GF-D8 (cell line): ENCODE data around the gene TMEM53.
"Not testable (repeated sequence)": the region's sequence is repeated elsewhere in the genome, so short reads cannot be mapped to it uniquely, and the experiment has no call there.

ENCODE experiments used
- DNase-seq: peaks from one replicate; lab custom pipeline; 2025; lab: John Stamatoyannopoulos, UW

The TMEM53 gene

DNA sequence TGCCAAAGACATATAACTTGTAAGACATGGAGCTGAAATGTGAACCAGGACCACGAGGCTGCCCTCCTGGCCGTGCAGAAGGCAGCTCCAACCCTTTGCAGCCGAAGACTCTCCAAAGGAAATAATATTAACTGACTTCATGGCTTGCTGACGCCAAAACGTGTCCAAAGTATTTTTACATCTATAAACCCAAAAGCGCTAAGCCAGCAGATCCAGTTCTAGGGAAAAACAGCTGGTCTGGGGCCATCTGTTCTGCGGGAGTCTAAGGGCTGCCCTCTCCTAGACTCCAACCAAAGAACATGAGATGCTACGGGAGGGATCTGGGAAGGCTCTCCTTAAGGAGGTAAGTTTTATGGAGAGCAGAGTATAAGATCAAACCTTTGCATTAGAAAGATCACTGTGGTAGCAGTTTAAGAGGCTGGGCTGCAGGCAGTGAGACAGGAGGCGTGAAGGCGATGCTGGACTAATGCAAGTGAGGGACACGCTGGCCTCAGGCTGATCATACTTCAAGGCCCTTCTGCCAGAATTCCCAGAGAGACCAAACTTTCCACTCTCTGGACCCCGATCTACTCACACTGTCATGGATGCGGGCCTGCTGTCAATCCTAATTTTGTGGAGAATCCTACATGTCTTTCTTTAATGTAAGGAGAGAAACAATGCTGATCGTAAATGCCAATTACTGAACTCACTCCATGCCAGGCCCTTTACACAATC lies 1.2 kb downstream of the TMEM53 start:
- DNase-seq, result no peak

GRCh38 chr1:44672254-44672955 lies 1.9 kb downstream of the TMEM53 start:
- DNase-seq, result peak; percentile 98

DNA sequence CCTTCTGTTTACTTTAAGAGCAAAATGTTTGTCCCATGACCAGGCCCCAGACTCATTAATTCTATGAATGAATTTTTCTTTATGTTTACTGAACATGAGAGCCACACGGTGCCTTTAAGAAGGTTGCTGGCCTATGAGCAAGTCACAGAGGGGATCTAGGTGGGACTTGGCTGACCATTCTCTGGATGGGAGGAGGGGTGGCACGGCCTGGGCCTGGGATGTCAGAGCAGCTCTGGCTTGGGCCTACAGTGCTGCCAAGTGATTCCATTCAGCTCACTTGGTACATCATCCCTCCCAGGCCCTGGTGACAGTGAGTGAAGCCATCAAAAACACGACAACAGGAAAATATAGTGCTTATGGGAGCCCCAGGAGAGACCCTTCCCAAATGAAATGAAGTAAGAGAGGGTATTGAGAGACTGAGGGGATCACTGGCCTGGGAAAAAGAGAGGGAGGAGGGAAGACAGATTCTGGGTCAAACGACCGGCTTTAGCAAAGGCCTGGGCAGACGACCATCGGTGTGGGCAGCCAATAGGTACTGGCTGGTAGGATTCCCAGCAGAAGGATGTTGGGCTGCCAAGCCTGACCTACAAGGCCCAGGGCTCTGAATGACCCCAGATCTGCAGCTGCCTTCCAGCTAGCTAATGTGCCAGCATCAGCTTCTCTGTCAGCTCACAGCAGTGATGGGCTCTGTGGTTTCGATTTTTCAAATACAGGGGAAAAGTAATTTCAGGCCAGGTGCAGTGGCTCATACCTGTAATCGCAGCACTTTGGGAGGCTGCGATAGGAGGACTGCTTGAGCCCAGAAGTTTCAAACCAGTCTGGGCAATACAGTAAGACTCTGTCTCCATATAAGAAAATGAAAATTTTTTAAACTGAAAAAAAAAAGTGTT lies 3.3 kb downstream of the TMEM53 start:
- no peak for DNase-seq

DNA sequence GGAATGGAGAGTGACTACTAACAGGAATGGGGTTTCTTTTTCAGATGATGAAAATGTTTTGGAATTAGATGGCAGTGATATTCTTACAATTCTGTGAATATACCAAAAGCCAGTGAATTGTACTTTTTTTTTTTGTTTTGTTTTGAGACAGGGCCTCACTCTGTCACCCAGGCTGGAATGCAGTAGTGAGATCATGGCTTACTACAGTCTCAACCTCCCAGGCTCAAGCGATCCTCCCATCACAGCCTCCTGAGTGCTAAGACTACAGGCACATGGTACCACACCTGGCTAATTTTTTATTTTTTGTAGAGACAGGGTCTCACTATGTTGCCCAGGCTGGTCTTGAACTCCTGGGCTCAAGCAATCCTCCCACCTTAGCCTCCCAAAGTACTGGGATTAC lies 7.6 kb downstream of the TMEM53 start:
- DNase-seq, result not testable (repeated sequence)

- no peak for DNase-seq
These were observed 9.4 kb downstream of the TMEM53 start for GRCh38 chr1:44664730-44665370.

DNA sequence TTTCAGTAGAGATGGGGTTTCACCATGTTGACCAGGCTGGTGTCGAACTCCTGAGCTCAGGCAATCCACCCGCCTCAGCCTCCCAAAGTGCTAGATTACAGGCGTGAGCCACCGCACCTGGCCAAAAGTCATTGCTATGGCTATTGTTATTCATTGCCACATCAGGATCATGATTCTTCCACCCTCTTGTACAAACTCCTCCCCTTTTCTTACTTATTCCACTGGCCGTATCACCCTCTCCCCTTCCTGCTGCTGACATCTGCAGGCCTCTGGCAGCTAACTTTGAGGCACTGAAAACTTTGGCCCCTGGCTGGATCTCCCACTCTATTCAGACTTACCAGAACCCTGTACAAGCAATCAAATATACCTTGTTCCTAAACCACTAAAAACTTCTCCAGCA lies 10.9 kb downstream of the TMEM53 start:
- no peak for DNase-seq

DNA sequence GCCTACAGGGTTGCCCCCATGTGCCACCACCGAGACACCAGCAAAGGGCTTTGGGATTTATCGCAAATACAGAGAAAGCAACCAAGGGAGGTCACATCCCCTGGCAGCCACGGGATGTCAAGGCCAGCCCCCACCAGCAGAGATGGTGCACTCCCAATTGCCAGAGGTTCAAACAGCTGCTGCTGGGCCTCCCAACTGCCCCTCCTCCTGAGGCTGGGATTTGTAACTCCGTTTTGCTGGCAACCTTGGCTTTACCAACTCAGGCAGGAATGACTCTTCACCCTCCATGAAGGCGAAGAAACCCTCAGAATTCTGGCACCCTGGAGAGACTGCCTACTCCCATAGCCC lies 11.6 kb downstream of the TMEM53 start:
- no peak for DNase-seq

DNA sequence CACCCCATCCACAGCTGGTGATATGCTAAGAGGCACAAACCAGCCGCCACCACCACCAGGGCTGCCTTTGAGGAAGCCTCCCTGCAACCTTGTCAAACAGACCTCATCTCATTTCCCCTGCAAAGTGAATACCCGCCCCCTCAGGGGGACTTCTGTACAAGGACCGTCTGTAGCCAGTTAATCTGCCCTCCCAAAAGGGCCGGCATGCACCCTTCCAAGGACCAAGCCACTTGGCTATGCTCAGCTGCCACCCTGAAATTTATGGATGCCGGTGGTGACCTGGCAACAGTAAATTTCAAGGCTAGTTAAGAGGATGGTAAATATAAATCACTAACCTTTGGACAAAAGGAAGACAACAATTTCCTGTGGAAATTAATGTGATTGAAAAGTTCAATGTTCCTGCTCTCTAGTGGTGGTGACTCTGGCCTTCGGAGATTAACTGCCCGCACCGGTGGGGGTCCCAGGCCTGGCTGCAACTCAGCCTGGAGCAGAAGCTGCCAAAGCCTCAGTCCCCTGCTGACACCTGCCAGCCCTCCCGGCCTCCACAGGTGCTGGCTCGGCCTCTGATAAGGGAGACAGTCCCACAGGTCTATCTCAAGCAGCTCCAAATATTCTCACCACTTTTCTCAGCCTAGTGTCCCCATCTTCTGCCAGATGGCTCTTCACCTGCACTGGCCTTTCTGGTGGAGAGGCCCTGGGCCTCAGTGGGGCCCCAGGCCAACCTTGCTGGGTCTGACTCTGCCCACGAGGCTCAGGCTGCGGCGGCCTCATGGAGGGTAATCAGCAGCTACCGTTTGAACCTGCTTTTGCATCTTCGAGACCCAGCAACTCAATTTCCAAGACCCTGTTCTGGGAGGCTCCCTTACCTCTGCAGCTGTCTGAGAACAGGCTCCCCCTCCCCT lies 12.2 kb downstream of the TMEM53 start:
- no peak for DNase-seq

DNA sequence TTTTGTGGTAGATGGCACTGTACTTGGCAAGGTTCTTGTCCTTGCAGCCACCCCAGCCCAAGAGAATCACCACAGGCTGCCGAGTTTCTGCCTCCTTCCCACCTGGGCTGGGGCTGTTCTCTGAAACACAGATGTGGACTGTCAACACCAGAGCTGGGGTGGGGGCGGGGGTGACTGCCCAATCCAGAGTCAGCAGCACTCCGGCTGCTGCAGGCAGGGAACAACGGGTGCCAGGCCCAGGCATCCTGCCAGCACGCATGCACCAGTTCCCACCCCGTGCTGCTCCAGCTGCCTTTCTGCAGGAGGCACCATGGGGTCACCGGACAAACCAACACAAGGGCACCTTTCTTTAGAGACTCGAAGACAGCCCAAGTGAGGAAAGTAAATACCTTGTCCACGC lies 14.1 kb downstream of the TMEM53 start:
- DNase-seq, result no peak

DNA sequence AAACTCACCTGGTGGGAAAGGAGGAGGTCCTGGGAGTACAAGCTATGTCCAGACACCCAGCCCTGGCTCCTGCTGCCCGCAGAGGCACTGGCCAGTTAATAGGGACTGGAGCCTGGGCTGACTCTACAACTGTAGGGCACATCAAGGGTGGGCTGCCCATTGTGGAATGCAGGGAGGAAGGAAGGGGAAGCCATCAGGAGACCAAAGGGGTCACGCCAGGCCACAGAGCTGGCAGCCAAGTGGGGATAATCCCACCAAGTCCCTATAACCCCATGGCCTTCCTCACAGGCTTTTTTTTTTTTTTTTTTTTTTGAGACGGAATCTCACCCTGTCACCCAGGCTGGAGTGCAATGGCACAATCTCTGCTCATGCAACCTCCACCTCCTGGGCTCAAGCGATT lies 14.7 kb downstream of the TMEM53 start:
- DNase-seq, result no peak

- DNase-seq, result no peak
These were observed 18.7 kb downstream of the TMEM53 start for GRCh38 chr1:44655609-44656008.

DNA sequence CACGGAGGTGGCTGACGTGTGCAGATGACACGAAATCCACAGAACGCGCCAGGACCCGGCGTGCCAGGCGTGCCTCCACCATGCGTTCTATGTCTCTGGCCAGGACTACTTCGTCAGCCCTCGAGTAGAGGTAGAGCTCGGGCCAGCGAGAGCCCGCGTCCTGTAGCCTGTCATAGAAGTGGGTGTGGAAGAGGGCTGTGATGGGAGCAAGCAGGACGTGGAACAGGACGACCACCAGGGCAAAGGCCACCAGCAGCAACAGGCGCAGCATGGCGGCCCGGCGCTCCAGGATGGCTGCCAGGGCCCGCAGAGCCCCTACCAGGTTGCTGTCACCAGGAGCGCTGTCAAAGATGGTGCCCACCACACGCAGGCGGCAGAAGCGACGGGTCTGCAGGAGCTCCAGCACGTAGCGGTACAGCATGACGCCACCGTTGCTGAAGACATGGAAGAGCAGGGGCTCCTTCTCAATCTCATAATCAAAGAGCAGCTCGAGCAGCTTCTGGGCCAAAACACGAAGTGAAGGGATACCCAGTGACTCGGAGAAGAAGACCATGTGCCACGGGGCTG lies 19.6 kb downstream of the TMEM53 start:
- DNase-seq, result no peak

- no peak for DNase-seq
These were observed 20.9 kb downstream of the TMEM53 start for GRCh38 chr1:44653107-44653964.

DNA sequence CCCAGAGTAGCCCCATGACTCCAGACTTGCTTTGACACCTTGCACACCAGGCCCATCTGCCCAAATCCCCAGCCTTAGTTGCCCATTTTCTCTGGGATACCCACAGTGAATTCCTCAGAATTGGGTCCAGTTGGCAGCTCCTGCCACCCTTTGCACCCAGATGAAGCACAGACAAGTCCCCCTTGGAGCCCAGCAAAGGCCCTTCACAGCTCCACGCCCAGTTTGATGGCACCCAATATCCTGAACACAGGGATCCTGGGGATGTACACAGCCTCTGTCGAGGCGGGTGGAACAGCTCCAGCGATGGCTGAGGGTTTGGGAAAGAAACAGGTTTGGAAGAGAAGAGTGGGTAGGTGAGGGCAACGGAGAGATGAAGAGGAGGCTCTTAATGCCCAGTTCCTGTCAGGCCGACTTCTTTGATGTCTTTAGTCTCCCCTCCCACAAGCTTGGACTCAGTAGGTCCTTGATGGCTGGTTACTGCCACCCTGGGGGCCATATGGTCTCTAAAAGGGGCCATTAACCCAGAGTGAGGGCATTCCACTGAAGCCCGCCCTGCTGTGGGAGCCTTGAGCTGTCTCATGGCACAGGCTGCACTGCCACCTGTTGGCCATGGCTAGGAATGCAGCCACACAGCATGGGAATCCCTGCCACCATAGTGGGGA lies 21.7 kb downstream of the TMEM53 start:
- peak; percentile 2 for DNase-seq

GRCh38 chr1:44651069-44651468 lies 23.2 kb downstream of the TMEM53 start:
- no peak for DNase-seq

GRCh38 chr1:44650159-44650831 lies 24.0 kb downstream of the TMEM53 start:
- no peak for DNase-seq

GRCh38 chr1:44649788-44650158 lies 24.5 kb downstream of the TMEM53 start:
- no peak for DNase-seq

- DNase-seq, result no peak
These were observed 25.6 kb downstream of the TMEM53 start for GRCh38 chr1:44648529-44649250.
